DND-41 (cell line): ENCODE measurements around the gene HDAC4.

Experiments
- CTCF ChIP-seq: IDR thresholded peaks from 2 replicates; pipeline ENCODE4 v1.5.1; 2012; ENCODE audit warnings: borderline replicate concordance, low read length, moderate library complexity, mild to moderate bottlenecking; ENCODE audit not compliant: poor library complexity, severe bottlenecking; ENCODE audit errors: extremely low read depth
- EZH2 ChIP-seq: IDR thresholded peaks from 3 replicates; pipeline ENCODE4 v1.6.1; 2012; ENCODE audit warnings: borderline replicate concordance, low read depth, mild to moderate bottlenecking, moderate library complexity, low read length, inconsistent platforms; ENCODE audit not compliant: severe bottlenecking

GRCh38 chr2:239034561-239035341, 366.1 kb downstream of the HDAC4 start:
- TF ChIP-seq EZH2, result no peak
- no peak for TF ChIP-seq CTCF
